HepG2 (cell line): ENCODE results near the gene TNFSF13. TPM values are rescaled to one million over a fixed set of nuclear protein-coding genes. Genes with fewer than 3 reads are reported as not detected.

Source experiments
- FOXM1 ChIP-seq: sonication (generic); formaldehyde crosslinking; IDR thresholded peaks from 2 replicates; pipeline ENCODE4 v1.5.0; 2020; ENCODE audit warnings: missing genetic modification reagents
- GFI1 ChIP-seq: sonication (generic); formaldehyde crosslinking; IDR thresholded peaks from 2 replicates; pipeline ENCODE4 v1.5.0; 2020; ENCODE audit warnings: missing genetic modification reagents, mild to moderate bottlenecking, borderline replicate concordance
- KDM3A ChIP-seq: IDR thresholded peaks from 2 replicates; pipeline ENCODE4 v1.6.1; 2018; ENCODE audit warnings: low read depth, missing compliant biosample characterization
- KDM4B ChIP-seq: sonication (generic); formaldehyde crosslinking; IDR thresholded peaks from 2 replicates; pipeline ENCODE4 v1.4.0; 2020; ENCODE audit warnings: missing genetic modification reagents
- MIER3 ChIP-seq: IDR thresholded peaks from 2 replicates; pipeline ENCODE4 v1.6.1; 2016; ENCODE audit warnings: missing compliant biosample characterization, borderline replicate concordance
- NCOA2 ChIP-seq: sonication (generic); formaldehyde crosslinking; IDR thresholded peaks from 2 replicates; pipeline ENCODE4 v1.8.0; 2022; ENCODE audit warnings: inconsistent platforms
- NR2F2 ChIP-seq: IDR thresholded peaks from 2 replicates; pipeline ENCODE4 v1.6.1; 2012; ENCODE audit warnings: low read depth, inconsistent platforms, borderline replicate concordance
- RAD51 ChIP-seq: fragments of 450-650 bp; IDR thresholded peaks from 2 replicates; pipeline ENCODE4 v1.6.1; 2016; ENCODE audit warnings: borderline replicate concordance
- SRY ChIP-seq: sonication (generic); formaldehyde crosslinking; IDR thresholded peaks from 2 replicates; pipeline ENCODE4 v1.8.0; 2022; ENCODE audit warnings: mild to moderate bottlenecking, missing genetic modification reagents
- TSC22D2 ChIP-seq: sonication (generic); formaldehyde crosslinking; IDR thresholded peaks from 2 replicates; pipeline ENCODE4 v1.5.1; 2020; ENCODE audit warnings: missing genetic modification reagents, mild to moderate bottlenecking, borderline replicate concordance
- ZFYVE20 ChIP-seq: sonication (generic); formaldehyde crosslinking; IDR thresholded peaks from 2 replicates; pipeline ENCODE4 v1.8.0; 2023; ENCODE audit warnings: low read depth, mild to moderate bottlenecking, moderate library complexity, missing genetic modification reagents, borderline replicate concordance
- ZNF282 ChIP-seq: fragments of 450-650 bp; IDR thresholded peaks from 2 replicates; pipeline ENCODE4 v1.6.1; 2018; ENCODE audit not compliant: partially characterized antibody
- ZNF446 ChIP-seq: sonication (generic); formaldehyde crosslinking; IDR thresholded peaks from 2 replicates; pipeline ENCODE4 v1.5.0; 2020; ENCODE audit warnings: mild to moderate bottlenecking, missing genetic modification reagents
- ZNF546 ChIP-seq: sonication (generic); formaldehyde crosslinking; conservative IDR thresholded peaks from 2 replicates; pipeline ENCODE4 v1.8.1; 2023; ENCODE audit warnings: mild to moderate bottlenecking, missing genetic modification reagents
- ZNF562 ChIP-seq: sonication (generic); formaldehyde crosslinking; IDR thresholded peaks from 2 replicates; pipeline ENCODE4 v1.8.0; 2022; ENCODE audit warnings: missing genetic modification reagents, borderline replicate concordance
- ZNF607 ChIP-seq: sonication (generic); formaldehyde crosslinking; IDR thresholded peaks from 2 replicates; pipeline ENCODE4 v1.5.1; 2020; ENCODE audit warnings: missing genetic modification reagents, mild to moderate bottlenecking, borderline replicate concordance
- ZNF883 ChIP-seq: sonication (generic); formaldehyde crosslinking; IDR thresholded peaks from 2 replicates; pipeline ENCODE4 v1.5.1; 2020; ENCODE audit warnings: mild to moderate bottlenecking, missing genetic modification reagents; ENCODE audit errors: not compliant biosample characterization
- polyA plus RNA-seq, 8 experiments: library from polyadenylated mRNA; depleted of rRNA in 3 of 8; stranded (reverse) in 7 of 8; unstranded in 1 of 8; fragments of >200 nt; fragmentation: Illumina TruSeq in 4 of 8; extraction: Trizol in 4 of 8; gene quantifications; 2 replicates each; pipeline versions ENCODE4 v1.2.1 to v1.2.3, GENCODE V29; 2011 to 2016; ENCODE audit warnings: low read depth in 4 of 8, missing spikeins in 1 of 8, mixed read lengths in 1 of 8; ENCODE audit not compliant: insufficient read depth in 1 of 8
- total RNA-seq, 5 experiments: library from RNA; depleted of rRNA; stranded (reverse); fragments of >200 nt; fragmentation: Illumina TruSeq; extraction: Trizol; gene quantifications; 2 replicates each; pipeline ENCODE4 v1.2.3, GENCODE V29; 2016; ENCODE audit warnings: low read depth in 1 of 5
- TF ChIP-seq, protein P1 (sequence below): sonication (generic); formaldehyde crosslinking; IDR thresholded peaks from 2 replicates; pipeline ENCODE4 v1.5.0; 2020; ENCODE audit warnings: mild to moderate bottlenecking, missing genetic modification reagents
- TF ChIP-seq, protein P2 (sequence below): sonication (generic); formaldehyde crosslinking; IDR thresholded peaks from 2 replicates; pipeline ENCODE4 v1.4.0; 2020; ENCODE audit warnings: low read depth, mild to moderate bottlenecking, missing genetic modification reagents
- TF ChIP-seq, protein P3 (sequence below): sonication (generic); formaldehyde crosslinking; conservative IDR thresholded peaks from 2 replicates; pipeline ENCODE4 v1.8.0; 2022; ENCODE audit warnings: missing genetic modification reagents
- TF ChIP-seq, protein P4 (sequence below): sonication (generic); formaldehyde crosslinking; IDR thresholded peaks from 2 replicates; pipeline ENCODE4 v1.5.0; 2020; ENCODE audit warnings: missing genetic modification reagents
- TF ChIP-seq, protein P5 (sequence below): sonication (generic); formaldehyde crosslinking; IDR thresholded peaks from 2 replicates; pipeline ENCODE4 v1.5.0; 2020; ENCODE audit warnings: missing genetic modification reagents
- TF ChIP-seq, protein P6 (sequence below): sonication (generic); formaldehyde crosslinking; IDR thresholded peaks from 2 replicates; pipeline ENCODE4 v1.5.0; 2020; ENCODE audit warnings: missing genetic modification reagents

Gene TNFSF13
- total and polyA plus RNA-seq, 2 of the 13 experiments (the other 11 are each of a cell fraction or from before 2014, with no cell fraction given) = 2.5 to 3.3 TPM

DNA sequence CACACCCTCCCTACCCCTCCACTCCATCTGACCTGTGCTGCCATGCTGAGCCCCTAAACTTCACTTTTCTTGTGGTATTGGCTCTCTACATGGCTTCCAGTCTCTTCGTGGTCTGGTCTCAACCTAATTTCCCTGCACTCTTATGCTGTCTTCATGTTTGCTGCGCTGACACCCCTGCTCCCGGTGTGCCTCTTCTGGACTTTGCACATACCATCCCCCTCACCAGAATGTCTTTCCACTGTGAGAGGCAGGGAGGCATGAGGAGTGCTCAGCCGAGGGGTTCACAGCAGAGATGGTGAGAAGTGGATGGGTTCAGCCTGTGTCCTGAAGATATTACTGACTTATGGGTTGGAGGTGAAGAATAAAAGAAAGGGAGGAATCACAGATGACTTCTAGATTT is 7.2 kb upstream of the TNFSF13 start (continued):
- TF ChIP-seq, protein P1, sequence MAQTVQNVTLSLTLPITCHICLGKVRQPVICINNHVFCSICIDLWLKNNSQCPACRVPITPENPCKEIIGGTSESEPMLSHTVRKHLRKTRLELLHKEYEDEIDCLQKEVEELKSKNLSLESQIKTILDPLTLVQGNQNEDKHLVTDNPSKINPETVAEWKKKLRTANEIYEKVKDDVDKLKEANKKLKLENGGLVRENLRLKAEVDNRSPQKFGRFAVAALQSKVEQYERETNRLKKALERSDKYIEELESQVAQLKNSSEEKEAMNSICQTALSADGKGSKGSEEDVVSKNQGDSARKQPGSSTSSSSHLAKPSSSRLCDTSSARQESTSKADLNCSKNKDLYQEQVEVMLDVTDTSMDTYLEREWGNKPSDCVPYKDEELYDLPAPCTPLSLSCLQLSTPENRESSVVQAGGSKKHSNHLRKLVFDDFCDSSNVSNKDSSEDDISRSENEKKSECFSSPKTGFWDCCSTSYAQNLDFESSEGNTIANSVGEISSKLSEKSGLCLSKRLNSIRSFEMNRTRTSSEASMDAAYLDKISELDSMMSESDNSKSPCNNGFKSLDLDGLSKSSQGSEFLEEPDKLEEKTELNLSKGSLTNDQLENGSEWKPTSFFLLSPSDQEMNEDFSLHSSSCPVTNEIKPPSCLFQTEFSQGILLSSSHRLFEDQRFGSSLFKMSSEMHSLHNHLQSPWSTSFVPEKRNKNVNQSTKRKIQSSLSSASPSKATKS (CRISPR knock-in tag) = no peak
- peak; percentile 44; the same call in 1 of the 2 replicates for TF ChIP-seq MIER3 (CRISPR knock-in tag)
- TF ChIP-seq, protein P2, sequence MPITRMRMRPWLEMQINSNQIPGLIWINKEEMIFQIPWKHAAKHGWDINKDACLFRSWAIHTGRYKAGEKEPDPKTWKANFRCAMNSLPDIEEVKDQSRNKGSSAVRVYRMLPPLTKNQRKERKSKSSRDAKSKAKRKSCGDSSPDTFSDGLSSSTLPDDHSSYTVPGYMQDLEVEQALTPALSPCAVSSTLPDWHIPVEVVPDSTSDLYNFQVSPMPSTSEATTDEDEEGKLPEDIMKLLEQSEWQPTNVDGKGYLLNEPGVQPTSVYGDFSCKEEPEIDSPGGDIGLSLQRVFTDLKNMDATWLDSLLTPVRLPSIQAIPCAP (CRISPR knock-in tag) = no peak
- TF ChIP-seq ZNF282 = no peak
- no peak for TF ChIP-seq KDM3A (CRISPR knock-in tag)
- no peak for TF ChIP-seq ZFYVE20 (CRISPR knock-in tag)
- no peak for TF ChIP-seq SRY
- TF ChIP-seq ZNF446 = no peak
- TF ChIP-seq, protein P3, sequence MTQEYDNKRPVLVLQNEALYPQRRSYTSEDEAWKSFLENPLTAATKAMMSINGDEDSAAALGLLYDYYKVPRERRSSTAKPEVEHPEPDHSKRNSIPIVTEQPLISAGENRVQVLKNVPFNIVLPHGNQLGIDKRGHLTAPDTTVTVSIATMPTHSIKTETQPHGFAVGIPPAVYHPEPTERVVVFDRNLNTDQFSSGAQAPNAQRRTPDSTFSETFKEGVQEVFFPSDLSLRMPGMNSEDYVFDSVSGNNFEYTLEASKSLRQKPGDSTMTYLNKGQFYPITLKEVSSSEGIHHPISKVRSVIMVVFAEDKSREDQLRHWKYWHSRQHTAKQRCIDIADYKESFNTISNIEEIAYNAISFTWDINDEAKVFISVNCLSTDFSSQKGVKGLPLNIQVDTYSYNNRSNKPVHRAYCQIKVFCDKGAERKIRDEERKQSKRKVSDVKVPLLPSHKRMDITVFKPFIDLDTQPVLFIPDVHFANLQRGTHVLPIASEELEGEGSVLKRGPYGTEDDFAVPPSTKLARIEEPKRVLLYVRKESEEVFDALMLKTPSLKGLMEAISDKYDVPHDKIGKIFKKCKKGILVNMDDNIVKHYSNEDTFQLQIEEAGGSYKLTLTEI (CRISPR knock-in tag) = no peak
- TF ChIP-seq, protein P4, sequence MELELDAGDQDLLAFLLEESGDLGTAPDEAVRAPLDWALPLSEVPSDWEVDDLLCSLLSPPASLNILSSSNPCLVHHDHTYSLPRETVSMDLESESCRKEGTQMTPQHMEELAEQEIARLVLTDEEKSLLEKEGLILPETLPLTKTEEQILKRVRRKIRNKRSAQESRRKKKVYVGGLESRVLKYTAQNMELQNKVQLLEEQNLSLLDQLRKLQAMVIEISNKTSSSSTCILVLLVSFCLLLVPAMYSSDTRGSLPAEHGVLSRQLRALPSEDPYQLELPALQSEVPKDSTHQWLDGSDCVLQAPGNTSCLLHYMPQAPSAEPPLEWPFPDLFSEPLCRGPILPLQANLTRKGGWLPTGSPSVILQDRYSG (CRISPR knock-in tag) = no peak
- TF ChIP-seq, protein P5, sequence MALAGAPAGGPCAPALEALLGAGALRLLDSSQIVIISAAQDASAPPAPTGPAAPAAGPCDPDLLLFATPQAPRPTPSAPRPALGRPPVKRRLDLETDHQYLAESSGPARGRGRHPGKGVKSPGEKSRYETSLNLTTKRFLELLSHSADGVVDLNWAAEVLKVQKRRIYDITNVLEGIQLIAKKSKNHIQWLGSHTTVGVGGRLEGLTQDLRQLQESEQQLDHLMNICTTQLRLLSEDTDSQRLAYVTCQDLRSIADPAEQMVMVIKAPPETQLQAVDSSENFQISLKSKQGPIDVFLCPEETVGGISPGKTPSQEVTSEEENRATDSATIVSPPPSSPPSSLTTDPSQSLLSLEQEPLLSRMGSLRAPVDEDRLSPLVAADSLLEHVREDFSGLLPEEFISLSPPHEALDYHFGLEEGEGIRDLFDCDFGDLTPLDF (CRISPR knock-in tag) = no peak
- TF ChIP-seq RAD51 = no peak
- no peak for TF ChIP-seq ZNF607
- TF ChIP-seq, protein P6, sequence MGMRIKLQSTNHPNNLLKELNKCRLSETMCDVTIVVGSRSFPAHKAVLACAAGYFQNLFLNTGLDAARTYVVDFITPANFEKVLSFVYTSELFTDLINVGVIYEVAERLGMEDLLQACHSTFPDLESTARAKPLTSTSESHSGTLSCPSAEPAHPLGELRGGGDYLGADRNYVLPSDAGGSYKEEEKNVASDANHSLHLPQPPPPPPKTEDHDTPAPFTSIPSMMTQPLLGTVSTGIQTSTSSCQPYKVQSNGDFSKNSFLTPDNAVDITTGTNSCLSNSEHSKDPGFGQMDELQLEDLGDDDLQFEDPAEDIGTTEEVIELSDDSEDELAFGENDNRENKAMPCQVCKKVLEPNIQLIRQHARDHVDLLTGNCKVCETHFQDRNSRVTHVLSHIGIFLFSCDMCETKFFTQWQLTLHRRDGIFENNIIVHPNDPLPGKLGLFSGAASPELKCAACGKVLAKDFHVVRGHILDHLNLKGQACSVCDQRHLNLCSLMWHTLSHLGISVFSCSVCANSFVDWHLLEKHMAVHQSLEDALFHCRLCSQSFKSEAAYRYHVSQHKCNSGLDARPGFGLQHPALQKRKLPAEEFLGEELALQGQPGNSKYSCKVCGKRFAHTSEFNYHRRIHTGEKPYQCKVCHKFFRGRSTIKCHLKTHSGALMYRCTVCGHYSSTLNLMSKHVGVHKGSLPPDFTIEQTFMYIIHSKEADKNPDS = no peak
- TF ChIP-seq NCOA2 (CRISPR knock-in tag) = peak; percentile 32; the same call in 1 of the 2 replicates
- no peak for TF ChIP-seq GFI1 (CRISPR knock-in tag)
- no peak for TF ChIP-seq NR2F2
- TF ChIP-seq TSC22D2 = no peak
- no peak for TF ChIP-seq KDM4B (CRISPR knock-in tag)
- TF ChIP-seq ZNF883 (CRISPR knock-in tag) = no peak
- no peak for TF ChIP-seq ZNF562 (CRISPR knock-in tag)
- no peak for TF ChIP-seq FOXM1
- no peak for TF ChIP-seq ZNF546 (CRISPR knock-in tag)
